ENCODE measurements around the gene TOX2.

TOX2 gene

DNA sequence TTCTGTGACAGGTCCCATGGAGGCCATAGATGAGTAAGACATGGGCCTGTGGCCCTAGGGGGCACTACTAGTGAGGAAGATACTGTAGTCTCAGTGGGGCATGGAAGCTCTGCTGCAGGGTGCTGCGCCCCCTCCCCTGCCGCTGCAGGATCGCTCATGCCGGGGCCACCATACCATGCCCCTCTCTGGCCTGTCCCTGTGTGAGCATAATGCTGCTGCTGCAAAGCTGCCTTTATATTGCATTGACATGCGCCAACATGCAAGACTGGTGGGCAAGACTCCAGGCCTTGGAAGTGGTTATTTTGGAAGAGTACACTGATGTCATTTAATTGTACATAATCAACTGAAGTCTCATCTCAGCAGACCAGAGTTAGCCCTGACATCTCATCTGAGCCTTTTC, 60.0 kb downstream of the TOX2 start:
- TF ChIP-seq, protein P1, sequence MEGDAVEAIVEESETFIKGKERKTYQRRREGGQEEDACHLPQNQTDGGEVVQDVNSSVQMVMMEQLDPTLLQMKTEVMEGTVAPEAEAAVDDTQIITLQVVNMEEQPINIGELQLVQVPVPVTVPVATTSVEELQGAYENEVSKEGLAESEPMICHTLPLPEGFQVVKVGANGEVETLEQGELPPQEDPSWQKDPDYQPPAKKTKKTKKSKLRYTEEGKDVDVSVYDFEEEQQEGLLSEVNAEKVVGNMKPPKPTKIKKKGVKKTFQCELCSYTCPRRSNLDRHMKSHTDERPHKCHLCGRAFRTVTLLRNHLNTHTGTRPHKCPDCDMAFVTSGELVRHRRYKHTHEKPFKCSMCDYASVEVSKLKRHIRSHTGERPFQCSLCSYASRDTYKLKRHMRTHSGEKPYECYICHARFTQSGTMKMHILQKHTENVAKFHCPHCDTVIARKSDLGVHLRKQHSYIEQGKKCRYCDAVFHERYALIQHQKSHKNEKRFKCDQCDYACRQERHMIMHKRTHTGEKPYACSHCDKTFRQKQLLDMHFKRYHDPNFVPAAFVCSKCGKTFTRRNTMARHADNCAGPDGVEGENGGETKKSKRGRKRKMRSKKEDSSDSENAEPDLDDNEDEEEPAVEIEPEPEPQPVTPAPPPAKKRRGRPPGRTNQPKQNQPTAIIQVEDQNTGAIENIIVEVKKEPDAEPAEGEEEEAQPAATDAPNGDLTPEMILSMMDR (IDR thresholded peaks at IDR 0.05): no peak
- Histone ChIP-seq H3K9ac (no peak overlapping the region), H3K4me2 (ENCODE audit: low read length) (no peak overlapping the region), H3K27me3 (ENCODE audit: control insufficient read depth, insufficient read depth, low read length) (no peaks in the 10 kb centered on the region), H3K27ac (no peak overlapping the region), H3K36me3 (ENCODE audit: control insufficient read depth, insufficient read depth, low read length) (no peaks in the 10 kb centered on the region), H3K4me1 (no peaks in the 10 kb centered on the region), H3K9me3 (ENCODE audit: control insufficient read depth, low read length) (no peaks in the 10 kb centered on the region), H3K79me2 (no peaks in the 10 kb centered on the region), H3K4me3 (ENCODE audit: low read depth, low read length) (no peak overlapping the region), H2AFZ (no peak overlapping the region)

DNA sequence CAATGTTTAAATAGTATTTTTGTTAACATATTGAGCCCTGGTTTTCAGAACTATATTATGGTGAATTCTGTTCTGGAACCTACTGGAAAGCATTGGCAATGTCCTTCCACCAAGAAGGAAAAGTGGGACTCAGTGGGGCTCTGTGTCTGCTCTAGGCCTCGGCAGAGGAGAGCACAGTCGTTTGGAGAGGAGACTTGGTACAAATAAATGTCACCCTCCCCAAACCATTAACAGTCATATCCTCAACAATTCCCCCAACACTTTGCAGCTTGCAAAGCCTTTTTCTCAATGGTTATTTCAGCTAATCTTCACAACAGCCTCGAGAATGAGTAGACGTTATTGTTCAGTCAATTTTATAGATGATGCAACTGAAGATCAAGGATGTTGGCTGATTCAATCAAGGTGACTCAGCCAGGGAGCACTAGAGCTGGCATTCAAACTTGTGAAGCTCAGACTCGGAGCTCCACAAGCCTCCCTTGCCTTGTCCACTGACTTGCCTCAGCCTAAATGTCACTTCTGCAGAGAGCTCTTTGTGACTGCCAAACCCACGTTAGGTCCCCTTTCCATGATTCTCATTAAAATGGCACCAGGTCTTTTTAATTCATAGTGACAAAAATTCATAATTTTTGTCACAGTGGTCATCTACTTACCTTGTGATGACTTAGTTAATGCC, 60.6 kb downstream of the TOX2 start:
- Histone ChIP-seq H3K27ac (no peak overlapping the region), H3K9me3 (ENCODE audit: control insufficient read depth, low read length) (no peaks in the 10 kb centered on the region), H3K4me2 (ENCODE audit: low read length) (no peak overlapping the region), H3K27me3 (ENCODE audit: control insufficient read depth, insufficient read depth, low read length) (no peaks in the 10 kb centered on the region), H3K4me1 (no peaks in the 10 kb centered on the region), H3K36me3 (ENCODE audit: control insufficient read depth, insufficient read depth, low read length) (no peaks in the 10 kb centered on the region), H3K4me3 (ENCODE audit: low read depth, low read length) (no peak overlapping the region), H2AFZ (no peak overlapping the region), H3K79me2 (no peaks in the 10 kb centered on the region), H3K9ac (no peak overlapping the region)
- TF ChIP-seq, protein P1 (IDR thresholded peaks at IDR 0.05): no peak

DNA sequence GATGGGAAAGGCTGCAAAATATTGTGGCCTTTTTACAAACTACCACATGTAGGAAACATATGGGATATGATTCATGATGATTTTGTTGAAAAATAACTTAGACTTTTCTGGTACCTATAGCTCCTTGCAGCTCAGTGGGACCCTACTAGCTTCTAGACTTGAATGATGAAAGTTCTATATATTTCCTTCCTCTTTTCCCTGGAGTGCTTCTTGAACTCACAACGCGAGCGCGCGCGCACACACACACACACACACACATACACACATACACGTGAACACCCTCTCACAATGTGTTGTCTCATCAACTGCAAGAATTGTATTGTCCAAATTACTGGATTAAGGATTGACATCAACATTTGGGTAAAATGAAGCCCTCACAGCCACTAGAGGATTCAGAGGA, 61.9 kb downstream of the TOX2 start:
- H3K4me2 ChIP-seq (ENCODE audit: low read length): no peak overlapping the region
- H3K9me3 ChIP-seq (ENCODE audit: control insufficient read depth, low read length): no peaks in the 10 kb centered on the region
- no peak overlapping the region for H3K9ac ChIP-seq
- no peaks in the 10 kb centered on the region for H3K36me3 ChIP-seq (ENCODE audit: control insufficient read depth, insufficient read depth, low read length)
- H3K79me2 ChIP-seq: no peaks in the 10 kb centered on the region
- no peaks in the 10 kb centered on the region for H3K27me3 ChIP-seq (ENCODE audit: control insufficient read depth, insufficient read depth, low read length)
- H3K4me3 ChIP-seq (ENCODE audit: low read depth, low read length): no peak overlapping the region
- no peaks in the 10 kb centered on the region for H3K4me1 ChIP-seq
- H3K27ac ChIP-seq: no peak overlapping the region
- H2AFZ ChIP-seq: no peak overlapping the region
- TF ChIP-seq, protein P1 (IDR thresholded peaks at IDR 0.05): no peak

DNA sequence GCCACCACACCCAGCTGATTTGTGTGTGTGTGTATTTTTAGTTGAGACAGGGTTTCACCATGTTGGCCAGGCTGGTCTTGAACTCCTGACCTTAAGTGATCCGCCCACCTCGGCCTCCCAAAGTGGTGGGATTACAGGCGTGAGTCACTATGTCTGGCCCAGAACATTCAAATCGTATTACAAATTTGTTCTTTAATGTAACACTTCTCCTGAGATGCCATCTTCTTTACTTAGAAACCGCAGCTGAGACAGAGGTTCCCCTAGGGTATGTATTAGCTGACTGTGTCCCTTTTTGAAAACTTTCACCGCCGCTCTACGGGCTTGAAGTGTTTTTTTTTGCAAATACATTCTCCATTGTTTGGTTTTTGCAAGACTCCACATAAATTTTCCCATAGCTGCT, 62.6 kb downstream of the TOX2 start:
- TF ChIP-seq, protein P1 (IDR thresholded peaks at IDR 0.05): no peak
- Histone ChIP-seq H3K79me2 (no peaks in the 10 kb centered on the region), H3K4me2 (ENCODE audit: low read length) (no peak overlapping the region)

DNA sequence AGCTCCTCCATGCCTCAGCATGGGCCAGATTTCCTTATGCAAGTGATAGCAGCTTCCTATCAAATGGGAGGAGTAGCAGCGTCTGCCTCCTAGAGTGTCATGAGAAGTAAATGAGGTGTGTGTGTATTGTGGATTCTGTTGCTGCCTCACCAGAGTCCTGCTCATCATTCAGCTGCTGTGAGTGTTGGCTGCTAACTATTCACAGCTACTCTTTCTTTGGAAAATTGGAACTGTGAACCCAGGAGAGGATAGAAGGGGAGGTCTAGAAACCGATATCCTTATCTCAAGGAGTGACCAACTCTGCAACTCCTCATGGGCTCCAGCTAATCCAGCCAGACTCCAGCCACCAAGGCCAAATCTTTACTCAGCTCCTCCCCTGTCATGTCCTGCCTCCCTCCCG, 63.3 kb downstream of the TOX2 start:
- TF ChIP-seq, protein P1 (IDR thresholded peaks at IDR 0.05): no peak
- Histone ChIP-seq H3K9ac (no peak overlapping the region), H3K27me3 (ENCODE audit: control insufficient read depth, insufficient read depth, low read length) (no peaks in the 10 kb centered on the region), H3K9me3 (ENCODE audit: control insufficient read depth, low read length) (no peaks in the 10 kb centered on the region), H3K4me3 (ENCODE audit: low read depth, low read length) (no peak overlapping the region), H3K4me2 (ENCODE audit: low read length) (no peak overlapping the region), H2AFZ (no peak overlapping the region), H3K36me3 (ENCODE audit: control insufficient read depth, insufficient read depth, low read length) (no peaks in the 10 kb centered on the region), H3K79me2 (no peaks in the 10 kb centered on the region), H3K27ac (no peak overlapping the region), H3K4me1 (no peaks in the 10 kb centered on the region)

More for the DNA sequence above, 62.6 kb downstream of the TOX2 start:
- Histone ChIP-seq H3K9ac (no peak overlapping the region), H3K36me3 (ENCODE audit: control insufficient read depth, insufficient read depth, low read length) (no peaks in the 10 kb centered on the region), H2AFZ (no peak overlapping the region), H3K4me1 (no peaks in the 10 kb centered on the region), H3K27me3 (ENCODE audit: control insufficient read depth, insufficient read depth, low read length) (no peaks in the 10 kb centered on the region), H3K4me3 (ENCODE audit: low read depth, low read length) (no peak overlapping the region), H3K9me3 (ENCODE audit: control insufficient read depth, low read length) (no peaks in the 10 kb centered on the region), H3K27ac (no peak overlapping the region)

Data from parathyroid adenoma (tissue), 2 donors.